Retinal pigment epithelial cell (primary cell): ENCODE data around the gene RBP4.
A peak's percentile ranks its signal among the peaks of the same experiment; 100 is the strongest.

ENCODE experiments used
- DNase-seq: peaks from one replicate; pipeline ENCODE4 v3.0.0-alpha.2; 2010; ENCODE audit warnings: low read depth
- H3K4me3 ChIP-seq: 2 replicates; pipeline ENCODE4 v1.5.1; 2011; ENCODE audit warnings: mild to moderate bottlenecking, low read length, control low read depth, moderate library complexity
- TF ChIP-seq, protein P1 (sequence below): conservative IDR thresholded peaks from 2 replicates; pipeline ENCODE4 v1.5.1; 2011; ENCODE audit warnings: low read depth, low read length, control low read depth, inconsistent platforms

The RBP4 gene

GRCh38 chr10:93596539-93596938 is 4.5 kb downstream of the RBP4 start:
- no peak for DNase-seq
- no peak overlapping the region for H3K4me3 ChIP-seq
- TF ChIP-seq, protein P1, sequence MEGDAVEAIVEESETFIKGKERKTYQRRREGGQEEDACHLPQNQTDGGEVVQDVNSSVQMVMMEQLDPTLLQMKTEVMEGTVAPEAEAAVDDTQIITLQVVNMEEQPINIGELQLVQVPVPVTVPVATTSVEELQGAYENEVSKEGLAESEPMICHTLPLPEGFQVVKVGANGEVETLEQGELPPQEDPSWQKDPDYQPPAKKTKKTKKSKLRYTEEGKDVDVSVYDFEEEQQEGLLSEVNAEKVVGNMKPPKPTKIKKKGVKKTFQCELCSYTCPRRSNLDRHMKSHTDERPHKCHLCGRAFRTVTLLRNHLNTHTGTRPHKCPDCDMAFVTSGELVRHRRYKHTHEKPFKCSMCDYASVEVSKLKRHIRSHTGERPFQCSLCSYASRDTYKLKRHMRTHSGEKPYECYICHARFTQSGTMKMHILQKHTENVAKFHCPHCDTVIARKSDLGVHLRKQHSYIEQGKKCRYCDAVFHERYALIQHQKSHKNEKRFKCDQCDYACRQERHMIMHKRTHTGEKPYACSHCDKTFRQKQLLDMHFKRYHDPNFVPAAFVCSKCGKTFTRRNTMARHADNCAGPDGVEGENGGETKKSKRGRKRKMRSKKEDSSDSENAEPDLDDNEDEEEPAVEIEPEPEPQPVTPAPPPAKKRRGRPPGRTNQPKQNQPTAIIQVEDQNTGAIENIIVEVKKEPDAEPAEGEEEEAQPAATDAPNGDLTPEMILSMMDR: peak; percentile 16

DNA sequence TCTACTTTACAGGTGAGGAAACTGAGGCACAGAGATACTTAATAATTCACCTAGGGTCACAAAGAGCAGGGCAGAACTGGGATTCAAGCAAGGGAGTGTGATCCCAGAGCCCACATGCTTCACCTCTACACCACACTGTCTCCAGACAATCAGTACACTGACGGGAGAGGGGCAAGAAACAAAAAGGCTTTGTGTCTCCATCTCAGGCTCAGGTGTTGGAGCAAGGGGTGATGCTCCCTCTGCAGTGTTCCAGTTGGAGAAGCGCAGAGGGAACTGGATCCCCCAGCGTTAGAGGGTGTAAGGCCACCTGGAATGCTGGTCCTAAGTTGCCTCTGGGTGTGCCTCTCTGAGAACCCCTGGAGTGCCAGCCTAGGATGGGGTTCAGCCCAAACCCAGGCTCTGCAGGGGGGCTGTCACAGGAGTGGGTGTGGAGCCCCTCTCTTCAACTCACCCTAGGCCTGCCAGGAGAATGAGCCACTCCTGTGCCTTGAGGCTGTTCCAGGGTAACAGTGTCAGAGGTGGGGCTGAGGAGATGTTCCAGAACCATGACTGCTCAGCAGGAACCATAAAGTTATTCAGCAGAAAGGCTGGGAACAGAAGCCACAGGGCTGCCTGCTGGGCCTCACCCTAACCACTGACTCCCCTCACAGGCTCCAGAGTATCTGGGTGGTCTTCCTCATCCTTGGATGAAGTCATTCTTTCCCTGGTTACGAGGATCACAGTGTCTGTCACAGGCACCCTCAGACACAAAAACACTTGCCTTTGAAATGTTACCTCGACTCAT is 5.5 kb downstream of the RBP4 start:
- DNase-seq: no peak
- no peak overlapping the region for H3K4me3 ChIP-seq
- TF ChIP-seq, protein P1: no peak

DNA sequence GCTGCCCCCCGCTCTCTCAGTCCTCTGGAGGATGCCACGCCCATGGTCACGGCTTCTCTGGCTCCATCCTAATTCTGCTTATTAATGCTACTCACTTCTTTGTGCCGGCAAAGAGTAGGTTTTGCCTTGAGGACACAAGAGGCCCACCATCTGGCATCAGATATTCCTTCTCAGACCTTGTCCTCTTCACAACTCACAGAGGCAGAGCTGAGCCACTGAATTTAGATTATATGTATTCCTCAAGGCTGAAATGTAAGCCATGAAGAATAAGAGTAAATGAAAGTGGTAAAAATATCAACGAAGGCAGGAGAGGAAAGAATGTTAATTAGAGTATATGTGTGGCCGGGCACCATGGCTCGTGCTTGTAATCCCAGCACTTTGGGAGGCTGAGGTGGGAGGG is 6.5 kb downstream of the RBP4 start:
- TF ChIP-seq, protein P1: no peak
- H3K4me3 ChIP-seq: no peak overlapping the region
- no peak for DNase-seq

DNA sequence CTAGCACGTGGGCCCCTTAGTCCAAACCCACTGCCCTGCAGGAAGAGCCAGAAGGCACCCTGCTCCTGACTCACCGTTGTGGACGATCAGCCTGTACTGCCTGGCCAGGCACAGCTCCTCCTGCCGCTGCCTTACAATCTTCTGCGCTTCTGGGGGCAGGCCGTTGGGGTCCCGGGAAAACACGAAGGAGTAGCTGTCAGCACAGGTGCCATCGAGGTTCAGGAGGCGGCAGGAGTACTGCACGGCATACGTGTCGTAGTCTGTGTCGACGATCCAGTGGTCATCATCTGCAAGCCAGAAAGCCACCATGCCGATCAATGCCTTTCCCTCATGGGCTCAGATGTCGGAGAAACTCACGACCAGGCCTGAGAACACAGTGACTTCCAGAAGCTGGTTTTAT is 7.3 kb downstream of the RBP4 start:
- DNase-seq: no peak
- no peak overlapping the region for H3K4me3 ChIP-seq
- TF ChIP-seq, protein P1: no peak

DNA sequence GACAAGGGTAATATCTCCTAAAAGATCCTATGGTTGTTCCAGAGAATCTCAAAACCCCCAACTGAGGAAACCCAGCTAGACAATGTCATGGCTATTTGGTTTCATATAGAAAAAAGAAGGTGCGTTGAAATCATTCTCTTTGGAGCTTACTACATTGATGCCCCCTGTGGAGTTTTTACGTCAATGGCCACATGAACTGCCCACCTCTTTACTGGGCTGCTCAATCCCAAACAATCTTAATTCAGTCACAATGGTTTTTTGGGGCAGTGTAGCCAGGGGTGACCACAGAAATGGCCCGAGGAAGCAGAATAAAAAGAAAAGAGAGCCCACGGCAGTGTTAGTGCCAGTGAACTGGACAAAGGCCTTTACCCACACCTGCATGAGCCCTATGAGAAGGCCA is 7.8 kb downstream of the RBP4 start:
- TF ChIP-seq, protein P1: no peak
- no peak for DNase-seq
- no peak overlapping the region for H3K4me3 ChIP-seq

DNA sequence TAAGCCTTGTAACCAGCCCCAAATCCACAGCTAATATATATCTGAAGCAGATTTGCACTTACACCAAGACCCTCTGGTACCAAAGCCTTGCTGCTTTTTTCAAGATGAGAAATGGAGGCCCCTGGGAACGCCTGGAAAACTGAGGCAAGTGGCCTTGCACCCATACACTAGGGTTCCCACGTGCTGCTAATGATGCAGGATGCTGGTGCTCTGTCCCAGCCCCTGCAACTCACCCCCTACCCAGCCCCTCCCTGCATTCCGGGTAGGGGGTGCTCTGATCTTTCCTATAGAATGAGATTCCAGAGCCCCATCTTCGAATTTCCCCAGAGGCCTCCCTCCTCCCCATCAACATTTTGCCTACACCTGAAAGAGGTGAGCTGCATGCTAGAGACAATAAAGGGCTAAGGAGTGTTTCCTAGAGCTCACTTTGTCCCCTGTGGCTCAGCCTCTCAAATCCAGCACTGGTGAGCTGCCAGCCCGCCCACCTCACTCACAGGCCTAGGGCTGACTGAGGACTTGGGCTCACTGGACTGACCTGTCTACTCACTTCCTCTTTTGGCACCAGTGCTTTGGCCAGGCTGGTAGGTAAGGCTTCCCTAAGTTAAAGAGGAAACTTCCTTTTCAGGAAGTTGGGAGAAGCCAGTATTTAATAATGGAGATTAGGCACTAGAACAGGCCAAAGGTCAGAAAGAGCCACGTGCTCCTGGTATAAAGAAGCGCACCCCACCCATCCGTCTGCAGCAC is 9.8 kb downstream of the RBP4 start:
- DNase-seq: no peak
- TF ChIP-seq, protein P1: no peak

DNA sequence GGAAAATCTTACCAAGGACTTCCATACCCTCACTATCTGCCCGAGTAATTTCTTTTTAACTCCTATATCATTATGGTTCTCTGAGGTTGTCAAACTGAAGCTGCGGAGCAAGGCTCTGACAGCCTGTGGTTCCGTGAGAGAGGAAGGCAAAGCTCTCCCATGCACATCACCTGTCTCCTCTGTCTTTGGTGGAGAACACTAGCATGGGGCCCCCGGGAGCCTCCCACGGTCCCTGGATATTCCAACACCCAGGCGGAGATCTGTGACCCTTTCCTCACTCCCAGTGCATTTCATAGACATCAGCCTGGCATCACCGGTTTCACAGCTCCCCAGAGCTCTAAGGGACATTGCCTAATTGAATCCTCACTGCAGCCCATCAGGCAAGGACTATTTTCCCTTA is 10.4 kb downstream of the RBP4 start:
- no peak overlapping the region for H3K4me3 ChIP-seq
- DNase-seq: no peak
- TF ChIP-seq, protein P1: no peak

More for the DNA sequence above, 9.8 kb downstream of the RBP4 start:
- no peak overlapping the region for H3K4me3 ChIP-seq
